ENCODE data around the gene SCRT2. TPM values are rescaled to one million over a fixed set of nuclear protein-coding genes. Genes with fewer than 3 reads are reported as not detected.

SCRT2 gene
- total and polyA plus RNA-seq, 2 of the 8 experiments (the other 6 are each of a cell fraction or from before 2014, with no cell fraction given), result 0.12 to 0.34 TPM

DNA sequence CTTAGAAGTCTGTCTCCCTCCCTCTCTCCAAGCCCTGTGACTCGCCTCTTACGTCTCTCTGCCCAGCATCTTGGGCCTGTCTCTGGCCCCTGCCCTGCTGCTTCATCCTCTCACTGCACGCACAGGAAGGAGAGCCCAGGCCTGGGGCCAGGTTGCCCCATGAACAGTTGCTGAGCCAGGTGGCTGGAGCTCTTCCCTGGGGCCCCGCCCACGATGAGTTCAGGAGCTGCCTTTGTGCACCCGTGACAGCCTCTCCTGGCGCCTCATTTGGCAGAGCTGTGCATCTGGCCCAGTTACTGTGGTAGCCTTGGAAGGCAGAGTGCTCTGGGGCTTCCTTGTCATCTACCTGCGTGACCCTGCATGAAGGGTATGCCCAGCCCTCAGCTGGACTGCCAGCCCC is 48.2 kb upstream of the SCRT2 start:
- no peak overlapping the region for H2BK20ac ChIP-seq (ENCODE audit: low read length)
- no peak overlapping the region for H3K23ac ChIP-seq (ENCODE audit: insufficient read length)
- H3K4me2 ChIP-seq (ENCODE audit: insufficient read depth in 1 of 2, low read depth in 2 of 2, low read length in 2 of 2), result no peak overlapping the region
- ChIA-PET POLR2A (ENCODE audit: partially characterized antibody) (interaction anchor here (0.7 to 1.4 kb wide), 2 partner anchors 12 to 56 kb away, joined by 3 read pairs; no protein-coding TSS in a partner anchor), CTCF (ENCODE audit: partially characterized antibody) (interaction anchor here (0.6 to 3.2 kb wide), 7 partner anchors 15 to 158 kb away, joined by 3 to 17 read pairs (median 4); no protein-coding TSS in a partner anchor)
- no peaks in the 10 kb centered on the region for H4K20me1 ChIP-seq (replicated peaks in 1 of 2; ENCODE audit: control insufficient read depth in 1 of 2, insufficient read depth in 2 of 2, low read length in 2 of 2)
- no peak overlapping the region for H2AK5ac ChIP-seq (ENCODE audit: low read depth, low read length)
- no peaks in the 10 kb centered on the region for H3K79me2 ChIP-seq (ENCODE audit: control insufficient read depth in 1 of 2, insufficient read depth in 2 of 2, low read length in 2 of 2)
- no peaks in the 10 kb centered on the region for H3K79me1 ChIP-seq (ENCODE audit: low read depth, low read length)
- no peaks in the 10 kb centered on the region for H3K36me3 ChIP-seq (ENCODE audit: control insufficient read depth in 2 of 4, insufficient read depth in 4 of 4, low read length in 3 of 4)
- H4K5ac ChIP-seq (ENCODE audit: insufficient read length, low read depth, low read length), result no peak overlapping the region
- no peaks in the 10 kb centered on the region for H3K23me2 ChIP-seq (ENCODE audit: low read depth, low read length)
- DNase-seq (ENCODE audit: low read depth in 1 of 2, low spot score in 2 of 2), result no peak
- no peak overlapping the region for H2AFZ ChIP-seq (ENCODE audit: low read length)
- no peak overlapping the region for H2BK12ac ChIP-seq (ENCODE audit: low read depth, low read length)
- H3K27me3 ChIP-seq (replicated peaks in 1 of 4; ENCODE audit: control insufficient read depth in 3 of 4, extremely low read depth in 1 of 4, insufficient read depth in 3 of 4, low read length in 3 of 4), result peaks cover 0 to 9% (median 5%) of the 10 kb centered on the region in 4 experiments; a peak in 5 of 7 replicates
- H3K4ac ChIP-seq (replicated peaks; ENCODE audit: insufficient read length, low read depth, low read length), result no peak overlapping the region
- peak overlapping the region; percentile 75; the same call in 1 of the 2 replicates for H2BK15ac ChIP-seq (ENCODE audit: low read length)
- H2BK5ac ChIP-seq (ENCODE audit: low read depth, low read length), result no peak overlapping the region
- no peaks in the 10 kb centered on the region for H3K9me3 ChIP-seq (ENCODE audit: insufficient read depth in 2 of 2, low read depth in 1 of 2, low read length in 1 of 2)
- no peak overlapping the region for H3K56ac ChIP-seq (replicated peaks; ENCODE audit: insufficient read length, low read depth, low read length)
- no peak overlapping the region for H2BK120ac ChIP-seq (replicated peaks; ENCODE audit: low read depth, low read length)
- H3K4me1 ChIP-seq (replicated peaks in 1 of 4; ENCODE audit: control insufficient read depth in 3 of 4, insufficient read depth in 4 of 4, low read length in 3 of 4), result peaks cover 0 to 2% (median under 1%) of the 10 kb centered on the region in 4 experiments; a peak in 5 of 7 replicates
- 71% methylated on average over 8 of the region's 8 CpGs; no CpG with 5 or more reads in 1 of the 2 experiments for WGBS, 2 experiments (ENCODE audit: extremely low coverage in 1 of 2, insufficient coverage in 1 of 2, insufficient read length in 1 of 2, insufficient replicate concordance in 2 of 2, low coverage in 1 of 2, low lambda C conversion rate in 2 of 2, missing lambda C conversion rate in 1 of 2)
- H4K8ac ChIP-seq (ENCODE audit: extremely low read depth, insufficient read depth, low read length), result peak overlapping the region; percentile 64; the same call in 1 of the 2 replicates
- H3K18ac ChIP-seq (ENCODE audit: extremely low read depth, low read length), result no peak overlapping the region
- H4K91ac ChIP-seq (replicated peaks; ENCODE audit: insufficient read length, low read length), result no peak overlapping the region
- FAIRE-seq, result no peak
- no peak for TF ChIP-seq SUZ12 (IDR thresholded peaks at IDR 0.05; ENCODE audit: low read length)
- no peak for TF ChIP-seq CBX5 (IDR thresholded peaks at IDR 0.05; ENCODE audit: low read depth, low read length)
- H3K27ac ChIP-seq (ENCODE audit: low read depth, low read length), result no peak overlapping the region
- H3K14ac ChIP-seq (ENCODE audit: insufficient read length), result no peak overlapping the region
- no peak overlapping the region for H3K9ac ChIP-seq (replicated peaks in 1 of 4; ENCODE audit: extremely low read depth in 1 of 4, low read depth in 3 of 4, low read length in 3 of 4)
- H3K4me3 ChIP-seq (ENCODE audit: extremely low read depth in 1 of 4, insufficient read depth in 2 of 4, low read depth in 3 of 4, low read length in 4 of 4), result no peak overlapping the region
